Mucosa of descending colon (tissue), 3 donors: ENCODE data around the gene APC2. TPM values are rescaled to one million over a fixed set of nuclear protein-coding genes. Genes with fewer than 3 reads are reported as not detected.

Experiments used
- ATAC-seq: fragments of 200-7000 bp; cut with Tn5 transposase; one replicate; pipeline ENCODE4 v1.9.1; 2020; ENCODE audit warnings: mild to moderate bottlenecking, moderate library complexity
- DNase-seq, 3 donors: peaks; one replicate each; pipeline ENCODE4 v3.0.0-alpha.2; 2020
- H3K36me3 ChIP-seq: fragments of 200-600 bp; one replicate; pipeline ENCODE4 v1.8.0; 2021; ENCODE audit warnings: low read depth, mild to moderate bottlenecking
- H3K4me1 ChIP-seq: fragments of 200-600 bp; one replicate; pipeline ENCODE4 v1.8.0; 2021; ENCODE audit warnings: low read depth, mild to moderate bottlenecking
- H3K4me3 ChIP-seq: fragments of 200-600 bp; one replicate; pipeline ENCODE4 v1.8.0; 2021; ENCODE audit warnings: mild to moderate bottlenecking
- H3K9me3 ChIP-seq: fragments of 200-600 bp; one replicate; pipeline ENCODE4 v1.8.0; 2021; ENCODE audit warnings: mild to moderate bottlenecking
- CTCF ChIP-seq: fragments of 200-600 bp; IDR thresholded peaks from one replicate; pipeline ENCODE4 v1.8.0; 2022; ENCODE audit warnings: antibody characterized with exemption, mild to moderate bottlenecking
- intact Hi-C, 2 donors: fragments of 100-400 bp; cut with DNase I in 1 of 2; cut with micrococcal nuclease in 1 of 2; formaldehyde crosslinking; loops; one replicate each; pipeline versions ENCODE4 v1.11.0 to v1.11.1; 2022; cut with DNase I, micrococcal nuclease
- total RNA-seq, 3 donors: library from RNA; stranded (reverse); fragmentation: NEBNext Ultra II Directional in 2 of 3; extraction: Animal tissue kit (Norgen Biotek cat#: 25700) in 2 of 3; gene quantifications; one replicate each; pipeline versions ENCODE4 v1.2.1 to v1.2.4, GENCODE V29; 2021 to 2023
- donor health status: DM: no; HTN: no; CAD: no; lungs with moderate emphysema.
- donor health status: DM: no; HTN: no; CAD: no.
- donor health status: DM: no; HTN: yes; CAD: no.

Gene APC2
- total RNA-seq, 3 donors from 2014 or later, result 0.23 to 5.9 (median 0.24) TPM

- intact Hi-C loops, result no loop called here
- TF ChIP-seq CTCF, result no peak
- DNase-seq, result no peak
- H3K4me1 ChIP-seq, result peaks cover 21% of the 10 kb centered on the region
- no peaks in the 10 kb centered on the region for H3K36me3 ChIP-seq
- no peaks in the 10 kb centered on the region for H3K9me3 ChIP-seq
- no peak for ATAC-seq
- H3K4me3 ChIP-seq, result no peak overlapping the region
Observed at GRCh38 chr19:1457031-1457739, 7.3 kb downstream of the APC2 start.

GRCh38 chr19:1457892-1458291 lies 8.0 kb downstream of the APC2 start:
- no peaks in the 10 kb centered on the region for H3K9me3 ChIP-seq
- no peak overlapping the region for H3K4me3 ChIP-seq
- TF ChIP-seq CTCF, result no peak
- no peak for ATAC-seq
- intact Hi-C loops, result no loop called here
- DNase-seq, result no peak
- H3K36me3 ChIP-seq, result no peaks in the 10 kb centered on the region
- peaks cover 21% of the 10 kb centered on the region for H3K4me1 ChIP-seq

- H3K4me1 ChIP-seq, result peaks cover 18% of the 10 kb centered on the region
- TF ChIP-seq CTCF, result no peak
- no peaks in the 10 kb centered on the region for H3K9me3 ChIP-seq
- intact Hi-C loops, result no loop called here
- H3K4me3 ChIP-seq, result no peak overlapping the region
- DNase-seq (no peak), ATAC-seq (no peak)
- H3K36me3 ChIP-seq, result no peaks in the 10 kb centered on the region
Observed at GRCh38 chr19:1459479-1459878, 9.6 kb downstream of the APC2 start.

GRCh38 chr19:1460033-1460995 lies 10.4 kb downstream of the APC2 start:
- TF ChIP-seq CTCF, result no peak
- Histone ChIP-seq H3K9me3 (no peaks in the 10 kb centered on the region), H3K36me3 (no peaks in the 10 kb centered on the region), H3K4me3 (no peak overlapping the region), H3K4me1 (peaks cover 16% of the 10 kb centered on the region)
- intact Hi-C loops, result no loop called here
- no peak for DNase-seq
- no peak for ATAC-seq

- no peaks in the 10 kb centered on the region for H3K9me3 ChIP-seq
- intact Hi-C loops, result no loop called here
- no peak for TF ChIP-seq CTCF
- no peak overlapping the region for H3K4me3 ChIP-seq
- DNase-seq (no peak), ATAC-seq (no peak)
- H3K4me1 ChIP-seq, result peaks cover 15% of the 10 kb centered on the region
- H3K36me3 ChIP-seq, result no peaks in the 10 kb centered on the region
Observed at GRCh38 chr19:1461862-1462261, 11.9 kb downstream of the APC2 start.
